SW 1271 (cell line): Measurements from ENCODE around the gene FAM151A.

Source experiments
- DNase-seq, 2 experiments: peaks; one replicate each; lab custom pipeline; 2025; lab: John Stamatoyannopoulos, UW

Gene FAM151A

DNA sequence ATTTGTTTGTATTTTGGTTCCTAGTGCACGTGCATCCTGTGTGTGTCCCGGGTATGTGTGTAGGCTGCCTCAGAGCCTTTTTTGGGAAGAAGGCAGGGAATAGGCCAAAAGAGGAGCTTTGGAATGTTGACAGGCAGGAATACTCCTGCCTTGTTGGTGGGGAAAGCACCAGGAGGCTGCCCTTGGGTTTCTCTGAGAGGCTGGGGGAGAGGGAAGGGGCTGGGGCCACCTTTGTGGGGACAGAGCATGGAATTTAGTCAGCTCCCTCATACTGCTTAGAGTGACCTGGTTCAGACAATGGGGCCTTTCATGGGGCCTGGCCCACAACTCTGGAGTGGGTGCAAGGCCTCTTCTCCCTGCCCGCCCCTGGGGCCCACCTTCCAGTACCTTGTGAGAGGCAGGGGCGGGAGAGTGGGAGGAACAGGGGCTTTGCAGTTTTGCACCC is 44.0 kb downstream of the FAM151A start:
- no peak for DNase-seq

DNA sequence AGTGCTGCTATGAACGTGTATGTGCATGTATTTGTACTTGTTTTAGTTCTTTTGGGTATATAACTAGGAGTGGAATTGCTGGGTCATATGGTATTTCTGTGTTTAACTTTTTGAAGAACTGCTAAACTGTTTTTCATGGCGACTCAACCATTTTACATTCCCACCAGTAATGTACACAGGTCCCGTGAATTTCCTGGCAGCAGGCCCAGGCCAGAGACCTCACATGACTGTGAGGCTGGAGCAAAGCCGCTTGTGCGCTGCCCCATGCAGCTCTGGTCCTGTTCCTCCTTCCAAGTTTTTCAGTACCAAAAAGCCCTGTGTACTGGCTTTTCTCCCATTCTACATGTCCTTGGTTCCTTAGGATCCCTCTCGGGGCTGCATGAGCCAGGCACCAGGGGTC is 45.7 kb downstream of the FAM151A start:
- no peak for DNase-seq

GRCh38 chr1:54575605-54576290 is 47.6 kb downstream of the FAM151A start:
- no peak for DNase-seq

DNA sequence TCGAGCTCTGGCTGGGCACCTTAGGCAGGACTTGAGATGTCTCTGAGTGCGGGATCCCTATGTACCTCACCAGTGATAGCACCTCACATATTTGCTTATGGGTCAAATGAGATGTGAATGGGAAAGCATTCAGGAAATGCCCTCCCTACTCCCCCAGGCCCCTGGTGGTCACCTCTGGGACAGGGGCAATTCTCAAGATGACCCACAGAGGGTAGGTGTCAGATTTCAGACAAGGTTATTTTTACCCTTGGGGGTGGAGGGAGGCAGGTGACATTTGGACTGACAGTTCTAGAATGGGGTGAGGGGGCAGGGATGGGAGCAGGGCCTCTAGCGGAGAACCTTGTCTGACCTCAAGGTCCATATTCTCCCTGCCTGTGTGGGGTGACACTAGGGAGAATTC is 48.2 kb downstream of the FAM151A start:
- no peak for DNase-seq

- DNase-seq, result no peak
These were observed 49.1 kb downstream of the FAM151A start for GRCh38 chr1:54574158-54574778.

DNA sequence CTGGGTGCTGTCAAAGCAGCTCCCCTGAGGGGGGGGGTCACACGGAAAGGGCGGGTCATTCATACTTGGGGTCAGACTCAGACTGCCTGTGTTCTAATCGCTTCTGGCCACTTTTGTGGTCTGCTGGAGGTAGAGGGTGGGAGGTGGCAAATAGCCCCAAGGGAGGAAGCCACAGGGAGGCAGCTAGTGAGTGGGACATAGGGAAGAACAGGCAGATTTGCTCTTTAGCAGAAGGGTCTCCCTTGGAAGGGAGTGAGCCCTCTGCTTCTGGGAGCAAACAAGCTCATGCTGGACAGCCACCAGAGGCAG is 50.8 kb downstream of the FAM151A start:
- no peak for DNase-seq

DNA sequence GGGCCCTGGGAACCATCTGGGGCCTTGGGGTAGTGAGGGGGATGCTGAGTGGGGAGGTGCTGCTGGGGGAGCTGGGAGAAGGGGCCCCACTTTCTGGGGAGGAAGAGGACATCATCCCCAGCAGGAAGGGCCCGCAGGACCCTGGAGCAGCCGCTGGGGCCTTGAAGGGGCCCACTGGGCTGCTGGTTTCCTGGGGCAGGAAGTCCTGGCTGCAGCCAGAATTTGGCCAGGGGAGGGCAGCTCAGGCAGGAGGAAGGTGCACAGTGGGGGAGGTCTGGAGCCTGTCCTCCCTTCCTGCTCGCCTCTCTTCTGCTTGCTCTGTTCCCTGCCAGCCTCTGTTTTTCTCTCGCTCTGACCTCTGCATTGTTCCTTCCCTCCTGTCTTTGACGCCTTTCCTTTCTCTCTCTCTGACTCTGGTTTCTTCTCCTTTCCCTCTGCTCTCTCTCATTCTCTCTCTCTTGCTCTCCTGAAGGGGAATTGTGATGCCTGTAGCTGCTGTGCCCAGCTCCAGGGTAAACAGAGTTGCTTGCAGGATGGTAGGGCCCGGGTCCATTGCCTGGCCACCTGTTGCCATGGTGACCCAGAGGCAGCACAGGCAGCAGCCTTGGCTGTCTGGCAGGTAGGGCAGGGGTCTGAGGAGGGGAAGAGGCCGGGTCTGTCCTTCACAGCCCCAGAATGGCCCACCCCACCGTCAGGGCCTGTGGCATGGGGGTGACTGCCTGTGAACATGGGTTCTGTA is 51.4 kb downstream of the FAM151A start:
- DNase-seq, result no peak

DNA sequence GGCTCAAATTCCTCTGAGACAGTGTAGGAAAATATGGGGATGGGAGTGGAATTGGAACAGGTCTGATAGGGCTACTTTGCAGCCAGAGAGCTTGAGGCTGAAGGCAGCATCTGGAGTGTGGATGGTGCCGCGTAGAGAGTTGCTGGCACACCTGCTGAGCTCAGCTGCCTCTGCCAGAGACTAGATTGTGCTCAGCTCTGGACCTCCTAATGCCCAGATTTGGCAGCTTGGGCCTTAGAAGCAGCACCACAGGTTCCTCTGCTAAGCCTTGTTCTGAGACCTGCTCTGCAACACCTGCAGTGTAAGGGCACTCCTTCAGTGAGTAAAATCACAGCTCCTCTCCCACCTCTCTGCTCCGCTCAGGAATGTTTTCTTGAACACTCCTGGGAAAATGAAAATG is 52.0 kb downstream of the FAM151A start:
- no peak for DNase-seq

GRCh38 chr1:54570161-54570560 is 53.2 kb downstream of the FAM151A start:
- DNase-seq, result no peak

- DNase-seq, result no peak
These were observed 54.0 kb downstream of the FAM151A start for GRCh38 chr1:54569339-54569738.

DNA sequence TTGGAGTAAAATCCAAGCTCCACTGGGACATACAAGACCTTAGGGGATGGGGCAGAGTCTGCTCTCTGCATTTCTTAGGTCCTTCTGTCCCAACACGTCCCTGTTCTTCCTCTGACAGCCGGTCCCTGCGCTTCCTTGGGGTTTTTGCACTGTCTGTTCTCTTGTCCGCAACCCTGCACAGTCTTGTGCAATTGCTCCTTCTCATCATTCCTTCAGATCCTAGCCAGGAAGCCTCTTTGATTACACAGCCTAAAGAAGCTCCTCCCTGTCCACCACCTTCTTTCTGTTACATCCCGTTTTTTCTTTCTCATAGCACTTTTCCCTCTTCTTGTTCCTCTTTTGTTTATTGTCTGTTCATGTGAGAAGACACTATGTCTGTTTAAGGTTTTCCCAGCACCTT is 55.4 kb downstream of the FAM151A start:
- DNase-seq, result no peak

DNA sequence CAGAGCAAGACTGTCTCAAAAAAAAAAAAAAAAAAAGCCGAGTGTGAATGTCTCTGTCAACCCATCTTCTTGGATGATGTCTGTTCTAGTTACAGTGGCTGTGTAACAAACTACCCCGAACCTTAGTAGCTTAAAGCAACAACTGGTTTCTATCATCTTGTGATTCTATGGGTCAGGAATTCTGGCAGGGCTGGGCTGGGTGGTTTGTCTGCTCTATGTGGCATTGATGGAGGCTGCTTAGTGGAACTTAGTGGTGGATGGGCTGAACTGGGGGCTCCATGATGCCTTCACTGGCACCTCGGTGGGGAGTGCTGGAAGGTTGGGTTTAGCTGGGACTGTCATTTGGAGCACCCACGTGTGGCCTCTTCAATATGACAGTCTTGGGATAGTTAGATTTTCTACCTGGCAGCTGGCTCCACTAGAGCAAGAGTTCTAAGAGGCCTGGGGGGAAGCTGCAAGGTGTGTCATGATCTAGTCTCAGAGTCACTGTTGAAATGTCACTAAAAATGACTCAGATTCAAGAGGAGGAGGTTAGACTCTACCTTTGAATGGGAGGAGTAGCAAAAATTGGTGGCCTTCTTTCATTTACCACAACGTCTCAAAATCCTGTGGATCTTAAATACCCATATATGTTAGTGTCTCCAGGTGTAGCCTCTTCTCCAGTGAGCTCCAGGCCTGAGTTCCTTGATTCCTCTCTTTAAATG is 56.7 kb downstream of the FAM151A start:
- no peak for DNase-seq

DNA sequence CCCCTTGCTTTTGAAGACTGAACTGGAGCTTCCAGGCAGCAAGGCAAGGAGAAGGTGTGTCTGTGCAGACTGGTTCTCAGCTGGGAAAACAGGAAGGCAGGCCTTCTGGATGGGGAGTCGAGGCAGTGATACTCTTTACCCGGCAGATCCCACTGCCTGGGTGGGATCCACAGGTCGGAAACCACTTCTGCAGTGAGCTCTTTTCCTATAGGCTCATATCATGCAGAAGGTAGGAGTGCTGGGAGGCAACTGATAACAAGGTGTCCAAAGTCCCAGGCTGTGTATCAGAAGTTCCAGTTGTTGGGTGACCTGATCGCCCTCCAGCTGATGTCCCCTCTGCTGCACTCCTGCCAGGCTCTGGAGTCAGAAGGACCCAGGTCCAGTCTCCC is 58.2 kb downstream of the FAM151A start:
- DNase-seq, result no peak

GRCh38 chr1:54564312-54565112 is 58.8 kb downstream of the FAM151A start:
- DNase-seq, result no peak

GRCh38 chr1:54559771-54560231 is 63.5 kb downstream of the FAM151A start:
- no peak for DNase-seq
